GM10248 (cell line): Measurements from ENCODE around the gene B4GALT7.

Source experiments
- CTCF ChIA-PET: fragments of 300-600 bp; sonication (Branson Sonifier 250); formaldehyde crosslinking; extraction: SDS; loops from one replicate; lab custom pipeline; 2021; ENCODE audit warnings: antibody characterized with exemption; lab: Yijun Ruan, JAX
- POLR2A ChIA-PET: fragments of 350-650 bp; sonication (Branson Sonifier 250); formaldehyde crosslinking; extraction: SDS; loops from one replicate; lab custom pipeline; 2020; ENCODE audit warnings: antibody characterized with exemption; lab: Yijun Ruan, JAX
- DNase-seq: peaks from one replicate; pipeline ENCODE4 v3.0.0; 2012; ENCODE audit errors: extremely low spot score
- TF ChIP-seq, protein P1 (sequence below): IDR thresholded peaks from 2 replicates; pipeline ENCODE4 v1.5.1; 2012; ENCODE audit warnings: mild to moderate bottlenecking, low read depth; ENCODE audit errors: extremely low read depth, missing control alignments, control extremely low read depth

B4GALT7 gene

DNA sequence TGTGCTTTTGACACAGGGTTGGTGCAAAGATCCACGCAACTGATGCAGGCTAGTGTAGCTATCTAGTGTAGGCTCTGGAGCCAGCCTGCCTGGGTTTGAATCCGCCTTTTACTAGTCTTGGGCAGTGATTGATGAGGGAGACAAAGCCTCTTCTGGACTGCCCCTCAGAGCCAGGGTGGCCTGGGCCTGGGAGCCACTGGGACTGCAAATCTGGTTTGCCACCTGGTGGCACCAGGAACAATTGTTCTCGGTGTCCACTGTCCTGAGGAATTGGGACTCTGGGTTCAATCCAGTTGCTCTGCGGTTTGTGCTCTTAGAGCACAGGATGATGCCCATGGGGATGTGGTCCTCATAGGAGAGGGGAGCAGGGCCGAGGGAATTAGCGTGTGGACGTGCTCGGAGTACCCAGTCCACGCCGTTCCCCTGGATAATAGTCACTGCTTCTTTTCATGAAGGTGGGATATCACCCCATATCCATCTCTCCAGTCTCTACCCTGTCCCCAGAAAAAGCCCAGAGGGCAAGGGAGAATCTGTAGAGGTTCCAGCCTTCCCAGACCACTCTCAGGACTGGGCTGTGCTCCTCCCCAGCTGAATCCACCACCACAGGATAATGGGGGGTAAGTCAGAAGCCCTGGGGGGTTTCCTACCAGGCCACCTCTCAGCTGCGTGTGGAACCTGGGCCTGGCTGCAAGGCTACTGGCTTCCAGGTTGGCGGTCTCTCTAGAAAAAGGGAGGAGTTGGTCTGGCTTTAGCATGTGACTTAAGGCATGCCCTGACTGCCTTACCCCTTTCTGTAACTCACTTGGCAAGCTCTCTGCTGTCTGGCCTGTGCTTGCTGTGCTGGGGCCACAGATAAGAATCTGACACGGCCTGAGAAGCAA, 1.9 kb downstream of the B4GALT7 start:
- ChIA-PET POLR2A (interaction anchor here (0.8 kb wide), 1 partner anchor 130 kb away, joined by 3 read pairs; no protein-coding TSS in a partner anchor), CTCF (interaction anchor here (0.9 kb wide), 1 partner anchor 10 kb away, joined by 3 read pairs; the partner anchor contains the start of gene TMED9)
- DNase-seq: no peak
- TF ChIP-seq, protein P1, sequence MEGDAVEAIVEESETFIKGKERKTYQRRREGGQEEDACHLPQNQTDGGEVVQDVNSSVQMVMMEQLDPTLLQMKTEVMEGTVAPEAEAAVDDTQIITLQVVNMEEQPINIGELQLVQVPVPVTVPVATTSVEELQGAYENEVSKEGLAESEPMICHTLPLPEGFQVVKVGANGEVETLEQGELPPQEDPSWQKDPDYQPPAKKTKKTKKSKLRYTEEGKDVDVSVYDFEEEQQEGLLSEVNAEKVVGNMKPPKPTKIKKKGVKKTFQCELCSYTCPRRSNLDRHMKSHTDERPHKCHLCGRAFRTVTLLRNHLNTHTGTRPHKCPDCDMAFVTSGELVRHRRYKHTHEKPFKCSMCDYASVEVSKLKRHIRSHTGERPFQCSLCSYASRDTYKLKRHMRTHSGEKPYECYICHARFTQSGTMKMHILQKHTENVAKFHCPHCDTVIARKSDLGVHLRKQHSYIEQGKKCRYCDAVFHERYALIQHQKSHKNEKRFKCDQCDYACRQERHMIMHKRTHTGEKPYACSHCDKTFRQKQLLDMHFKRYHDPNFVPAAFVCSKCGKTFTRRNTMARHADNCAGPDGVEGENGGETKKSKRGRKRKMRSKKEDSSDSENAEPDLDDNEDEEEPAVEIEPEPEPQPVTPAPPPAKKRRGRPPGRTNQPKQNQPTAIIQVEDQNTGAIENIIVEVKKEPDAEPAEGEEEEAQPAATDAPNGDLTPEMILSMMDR: no peak

DNA sequence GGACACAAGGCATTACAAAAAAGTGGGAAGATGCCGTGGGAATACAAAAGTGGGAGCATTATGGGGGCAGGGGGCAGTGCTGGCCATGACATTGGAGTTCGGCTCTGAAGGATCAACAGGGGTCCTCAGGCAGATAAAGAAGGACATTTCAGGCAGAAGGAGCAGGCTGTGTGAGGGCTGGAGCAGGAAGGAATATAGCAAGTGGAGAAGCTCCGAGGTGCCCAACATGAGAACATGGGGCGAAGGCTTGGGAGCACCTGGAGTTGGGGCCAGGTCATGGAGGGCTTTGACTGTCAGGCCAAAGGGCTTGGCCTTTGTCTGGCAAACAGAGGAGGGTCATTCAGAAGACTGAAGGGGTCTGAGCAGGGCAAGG, 2.5 kb downstream of the B4GALT7 start:
- TF ChIP-seq, protein P1: no peak
- ChIA-PET CTCF (interaction anchor here (0.7 to 1.2 kb wide), 3 partner anchors 10 to 102 kb away, joined by 3 read pairs; partner anchors contain the start of gene TMED9), POLR2A (interaction anchor here (0.6 kb wide), 1 partner anchor 959 kb away, joined by 3 read pairs; no protein-coding TSS in a partner anchor)
- no peak for DNase-seq

DNA sequence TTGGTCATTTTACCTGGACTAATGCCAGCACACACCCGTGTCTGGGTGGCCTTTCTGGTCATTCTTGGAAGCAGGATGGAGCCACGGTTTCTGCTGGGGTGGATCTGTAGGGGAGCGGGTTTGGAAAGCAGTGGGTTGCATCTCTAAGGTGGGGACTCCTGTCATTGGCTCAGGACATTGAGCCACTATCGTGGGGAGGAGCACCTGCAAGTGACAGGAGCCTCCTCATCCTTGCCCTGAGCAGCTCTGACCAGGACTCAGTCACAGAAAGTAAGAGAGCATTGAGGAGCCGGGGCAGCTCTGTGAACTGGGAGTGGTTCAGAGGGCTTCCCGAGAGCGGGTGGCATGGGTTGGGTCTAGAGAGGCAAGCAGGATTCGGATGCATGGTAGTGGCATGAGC, 3.7 kb downstream of the B4GALT7 start:
- TF ChIP-seq, protein P1: no peak
- ChIA-PET CTCF (interaction anchor here (1.2 kb wide), 1 partner anchor 18 kb away, joined by 3 read pairs; no protein-coding TSS in a partner anchor), POLR2A (no interaction called here)
- no peak for DNase-seq

DNA sequence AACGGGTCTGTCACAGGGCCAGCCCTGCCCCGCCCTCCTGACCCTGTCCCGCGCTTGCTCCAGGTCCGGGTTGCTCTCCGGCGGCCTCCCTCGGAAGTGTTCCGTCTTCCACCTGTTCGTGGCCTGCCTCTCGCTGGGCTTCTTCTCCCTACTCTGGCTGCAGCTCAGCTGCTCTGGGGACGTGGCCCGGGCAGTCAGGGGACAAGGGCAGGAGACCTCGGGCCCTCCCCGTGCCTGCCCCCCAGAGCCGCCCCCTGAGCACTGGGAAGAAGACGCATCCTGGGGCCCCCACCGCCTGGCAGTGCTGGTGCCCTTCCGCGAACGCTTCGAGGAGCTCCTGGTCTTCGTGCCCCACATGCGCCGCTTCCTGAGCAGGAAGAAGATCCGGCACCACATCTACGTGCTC, 4.2 kb downstream of the B4GALT7 start:
- ChIA-PET POLR2A (no interaction called here), CTCF (no interaction called here)
- DNase-seq: no peak
- TF ChIP-seq, protein P1: no peak

DNA sequence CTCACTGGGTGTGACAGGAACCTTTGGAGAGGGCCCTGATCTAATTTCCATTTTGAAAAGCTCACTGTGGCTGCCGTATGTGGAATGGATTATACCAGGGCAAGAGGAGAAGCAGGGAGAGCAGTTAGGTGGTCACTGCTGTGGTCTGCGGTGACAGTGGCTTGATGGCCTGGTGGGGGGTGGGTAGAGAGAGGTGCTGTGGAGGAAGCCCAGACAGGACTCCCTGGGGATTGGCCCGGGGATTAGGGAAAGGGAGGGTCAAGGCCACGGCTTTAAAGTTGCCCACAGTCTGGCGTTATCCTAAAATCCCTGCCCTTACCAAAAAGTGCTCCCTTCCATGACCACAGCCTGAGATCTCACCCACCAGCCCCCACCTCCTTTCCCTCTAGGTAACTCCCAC, 4.7 kb downstream of the B4GALT7 start:
- TF ChIP-seq, protein P1: no peak
- no peak for DNase-seq
- CTCF ChIA-PET: no interaction called here
- POLR2A ChIA-PET: no interaction called here

DNA sequence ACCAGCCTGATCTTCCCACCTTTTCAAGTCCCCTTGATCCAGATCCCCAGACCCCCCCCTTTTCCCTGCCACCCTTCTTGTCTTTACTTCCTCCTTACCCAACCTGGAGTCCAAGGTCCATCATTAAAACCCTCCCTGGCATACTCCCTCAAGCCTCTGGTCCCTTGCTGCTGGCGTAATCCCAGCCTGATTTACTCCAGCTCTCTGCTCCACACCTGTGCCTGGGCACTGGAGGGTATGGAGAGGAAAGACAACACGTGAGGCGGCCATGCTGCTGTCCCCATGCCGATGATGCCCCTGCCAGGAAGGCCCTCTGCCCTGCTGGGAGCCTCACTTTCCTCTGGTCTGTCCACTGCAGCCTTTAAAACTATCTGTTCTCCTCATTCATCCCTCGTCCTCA, 5.1 kb downstream of the B4GALT7 start:
- DNase-seq: no peak
- CTCF ChIA-PET: interaction anchor here (1.4 kb wide), 1 partner anchor 13 kb away, joined by 4 read pairs; the partner anchor contains the start of gene TMED9
- TF ChIP-seq, protein P1: no peak
- POLR2A ChIA-PET: no interaction called here
